ENCODE results near the gene ACTL10. TPM values are rescaled to one million over a fixed set of nuclear protein-coding genes. Genes with fewer than 3 reads are reported as not detected.

The ACTL10 gene
- total RNA-seq, 1 donor from 2014 or later, result 1.3 TPM

DNA sequence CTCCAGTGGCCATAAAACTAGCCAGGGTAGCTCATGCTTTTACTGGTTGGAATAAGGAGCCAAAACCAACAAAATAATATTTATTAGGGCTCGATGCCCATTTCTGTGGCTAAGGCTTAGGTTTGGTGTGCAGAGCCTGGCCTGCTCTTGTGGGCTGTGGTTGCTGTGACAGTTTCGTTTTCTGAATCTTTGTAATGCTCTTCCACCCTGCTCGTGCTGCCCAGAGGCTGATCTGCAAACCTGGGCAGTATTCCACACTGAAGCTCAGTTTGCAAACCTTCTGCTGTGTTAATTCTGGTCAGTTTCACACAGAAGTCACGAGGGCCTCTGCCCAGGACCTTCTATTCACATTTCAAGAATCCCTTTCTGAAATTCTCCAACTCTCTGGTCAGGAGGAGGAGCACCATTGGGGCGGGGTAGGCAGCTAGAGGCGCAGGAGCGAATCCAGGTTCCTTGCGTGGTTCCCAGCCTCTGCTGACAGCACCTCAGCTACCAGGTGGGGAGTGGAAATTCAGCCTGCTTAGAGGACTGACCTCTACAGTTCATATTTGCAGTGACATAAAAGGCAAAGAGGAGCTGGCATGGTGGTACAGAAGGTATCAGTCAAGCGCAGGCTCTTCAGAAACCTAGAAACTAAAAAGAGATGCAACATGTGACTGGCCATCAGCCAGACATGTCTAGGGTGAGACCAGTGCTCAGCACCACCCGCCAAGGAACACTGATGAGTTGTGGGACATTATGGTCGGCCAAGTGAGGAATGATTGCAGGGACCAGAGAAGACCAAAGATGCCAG lies 18.9 kb upstream of the ACTL10 start:
- intact Hi-C loops (cut with DNase I), result no loop called here
- Histone ChIP-seq H3K4me3 (no peak overlapping the region), H3K27me3 (no peaks in the 10 kb centered on the region), H3K36me3 (peaks cover 32% of the 10 kb centered on the region), H3K4me1 (peaks cover 10% of the 10 kb centered on the region), H3K9me3 (no peaks in the 10 kb centered on the region), H3K27ac (peak overlapping the region; percentile 3)
- peak; percentile 43 for ATAC-seq
- DNase-seq, result peak; percentile 58
- TF ChIP-seq, protein P1, sequence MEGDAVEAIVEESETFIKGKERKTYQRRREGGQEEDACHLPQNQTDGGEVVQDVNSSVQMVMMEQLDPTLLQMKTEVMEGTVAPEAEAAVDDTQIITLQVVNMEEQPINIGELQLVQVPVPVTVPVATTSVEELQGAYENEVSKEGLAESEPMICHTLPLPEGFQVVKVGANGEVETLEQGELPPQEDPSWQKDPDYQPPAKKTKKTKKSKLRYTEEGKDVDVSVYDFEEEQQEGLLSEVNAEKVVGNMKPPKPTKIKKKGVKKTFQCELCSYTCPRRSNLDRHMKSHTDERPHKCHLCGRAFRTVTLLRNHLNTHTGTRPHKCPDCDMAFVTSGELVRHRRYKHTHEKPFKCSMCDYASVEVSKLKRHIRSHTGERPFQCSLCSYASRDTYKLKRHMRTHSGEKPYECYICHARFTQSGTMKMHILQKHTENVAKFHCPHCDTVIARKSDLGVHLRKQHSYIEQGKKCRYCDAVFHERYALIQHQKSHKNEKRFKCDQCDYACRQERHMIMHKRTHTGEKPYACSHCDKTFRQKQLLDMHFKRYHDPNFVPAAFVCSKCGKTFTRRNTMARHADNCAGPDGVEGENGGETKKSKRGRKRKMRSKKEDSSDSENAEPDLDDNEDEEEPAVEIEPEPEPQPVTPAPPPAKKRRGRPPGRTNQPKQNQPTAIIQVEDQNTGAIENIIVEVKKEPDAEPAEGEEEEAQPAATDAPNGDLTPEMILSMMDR (IDR thresholded peaks at IDR 0.05), result no peak

GRCh38 chr20:33648396-33649004 lies 18.2 kb upstream of the ACTL10 start:
- DNase-seq (peak; percentile 56), ATAC-seq (no peak)
- TF ChIP-seq, protein P1 (IDR thresholded peaks at IDR 0.05), result no peak
- no peaks in the 10 kb centered on the region for H3K9me3 ChIP-seq
- H3K27me3 ChIP-seq, result no peaks in the 10 kb centered on the region
- H3K27ac ChIP-seq, result no peak overlapping the region
- peaks cover 25% of the 10 kb centered on the region for H3K36me3 ChIP-seq
- intact Hi-C loops (cut with DNase I), result no loop called here
- peaks cover 10% of the 10 kb centered on the region for H3K4me1 ChIP-seq
- no peak overlapping the region for H3K4me3 ChIP-seq

DNA sequence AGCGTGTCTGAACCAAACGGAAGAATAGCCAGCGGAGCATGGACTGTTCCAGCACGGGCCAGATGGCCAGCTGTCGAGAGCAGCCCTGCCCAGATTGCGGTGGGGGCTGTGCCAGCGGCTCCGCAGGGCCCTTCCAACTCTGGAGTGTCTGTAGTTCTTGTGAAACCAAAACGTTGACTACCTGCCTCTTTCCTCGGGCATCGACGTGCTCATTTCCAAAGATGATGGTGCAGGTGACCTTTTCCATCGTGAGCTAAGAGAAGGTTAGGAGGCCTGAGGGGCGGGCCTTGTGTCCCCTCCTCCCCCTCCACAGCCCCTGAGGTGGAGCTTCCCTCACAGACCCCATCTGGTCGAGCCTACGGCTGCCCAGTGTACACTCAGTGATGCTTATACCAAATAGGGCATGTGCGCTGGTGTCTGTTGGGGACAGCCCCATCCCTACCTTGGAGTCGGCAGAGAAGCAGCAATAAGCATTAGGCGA lies 17.5 kb upstream of the ACTL10 start:
- ATAC-seq (peak; percentile 78), DNase-seq (peak; percentile 85)
- Histone ChIP-seq H3K4me3 (no peak overlapping the region), H3K4me1 (peaks cover 10% of the 10 kb centered on the region), H3K36me3 (peaks cover 20% of the 10 kb centered on the region), H3K27me3 (no peaks in the 10 kb centered on the region), H3K9me3 (no peaks in the 10 kb centered on the region), H3K27ac (no peak overlapping the region)
- TF ChIP-seq, protein P1 (IDR thresholded peaks at IDR 0.05), result no peak
- intact Hi-C loops (cut with DNase I), result no loop called here

GRCh38 chr20:33650111-33650752 lies 16.5 kb upstream of the ACTL10 start:
- DNase-seq (no peak), ATAC-seq (no peak)
- Histone ChIP-seq H3K27me3 (no peaks in the 10 kb centered on the region), H3K9me3 (no peaks in the 10 kb centered on the region), H3K27ac (no peak overlapping the region), H3K4me3 (no peak overlapping the region), H3K36me3 (peaks cover 11% of the 10 kb centered on the region), H3K4me1 (peaks cover 10% of the 10 kb centered on the region)
- TF ChIP-seq, protein P1 (IDR thresholded peaks at IDR 0.05), result no peak
- intact Hi-C loops (cut with DNase I), result loop anchor here (10.0 kb wide), 1 partner anchor 195 kb away; no protein-coding TSS in a partner anchor

DNA sequence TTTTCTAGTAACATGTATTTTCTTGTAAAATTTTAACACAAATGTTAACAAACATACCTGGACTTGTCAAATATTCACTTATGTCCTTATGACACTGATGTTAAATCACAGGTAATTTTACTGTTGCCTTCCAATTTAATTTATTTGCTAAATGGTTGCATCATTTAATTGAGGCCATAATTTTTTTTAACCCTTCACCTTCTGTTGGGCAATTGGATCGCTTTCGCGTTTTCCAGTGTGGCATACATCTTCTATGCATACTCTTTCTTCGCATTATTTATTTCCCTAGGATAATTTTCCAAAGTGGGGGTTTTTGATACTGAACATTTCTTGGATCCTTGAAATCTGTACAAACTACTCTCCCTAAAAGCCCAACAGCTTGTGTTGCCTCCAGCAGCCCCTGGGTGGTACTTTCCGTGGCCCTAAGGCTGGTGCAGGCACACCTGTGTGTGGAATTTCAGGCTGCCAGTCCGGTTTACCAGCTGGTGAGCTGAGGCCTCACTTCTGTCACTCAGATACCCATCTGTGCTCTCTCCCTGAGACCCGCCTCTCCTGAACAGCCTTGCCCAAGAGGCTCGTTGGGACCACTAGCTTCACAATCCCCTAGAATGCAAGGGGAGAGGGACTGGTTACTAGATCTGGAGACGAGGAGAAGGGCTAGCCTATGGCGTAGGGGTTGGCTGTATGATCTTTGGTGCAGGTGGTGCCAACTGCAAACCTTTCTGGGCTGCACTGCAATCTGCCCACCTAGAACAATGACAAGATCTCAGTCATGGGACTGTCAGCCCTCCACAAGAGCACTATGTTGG lies 15.8 kb upstream of the ACTL10 start:
- TF ChIP-seq, protein P1 (IDR thresholded peaks at IDR 0.05), result no peak
- H3K9me3 ChIP-seq, result no peaks in the 10 kb centered on the region
- no peaks in the 10 kb centered on the region for H3K27me3 ChIP-seq
- H3K4me3 ChIP-seq, result no peak overlapping the region
- H3K4me1 ChIP-seq, result peaks cover 10% of the 10 kb centered on the region
- peaks cover 6% of the 10 kb centered on the region for H3K36me3 ChIP-seq
- DNase-seq, result no peak
- peak; percentile 17 for ATAC-seq
- no peak overlapping the region for H3K27ac ChIP-seq
- intact Hi-C loops (cut with DNase I), result loop anchor here (10.0 kb wide), 1 partner anchor 196 kb away; no protein-coding TSS in a partner anchor
